Mesendoderm (in vitro differentiated cells): ENCODE results near the gene POP5.

Source experiments
- DNase-seq: peaks from one replicate; pipeline ENCODE4 v3.0.0; 2013
- H2AK5ac ChIP-seq: 2 replicates; pipeline ENCODE4 v1.6.1; 2013; ENCODE audit warnings: low read length, inconsistent platforms
- H2BK120ac ChIP-seq: 2 replicates; pipeline ENCODE4 v1.6.1; 2013; ENCODE audit warnings: low read depth, mild to moderate bottlenecking, low read length, moderate library complexity, mixed read lengths
- H2BK15ac ChIP-seq: replicated peaks from 2 replicates; pipeline ENCODE4 v1.6.1; 2013; ENCODE audit warnings: low read depth, mild to moderate bottlenecking, moderate library complexity
- H2BK5ac ChIP-seq: 2 replicates; pipeline ENCODE4 v1.6.1; 2013; ENCODE audit warnings: low read length, inconsistent platforms
- H3K18ac ChIP-seq: 2 replicates; pipeline ENCODE4 v1.6.1; 2013; ENCODE audit warnings: mild to moderate bottlenecking, low read length, mixed read lengths
- H3K23ac ChIP-seq: one replicate; pipeline ENCODE4 v1.6.1; 2013; ENCODE audit warnings: low read length
- H3K27ac ChIP-seq: 2 replicates; pipeline ENCODE4 v1.5.1; 2013; ENCODE audit warnings: low read depth, mild to moderate bottlenecking, inconsistent platforms, low read length, moderate library complexity
- H3K27me3 ChIP-seq: 2 replicates; pipeline ENCODE4 v1.6.1; 2013; ENCODE audit warnings: low read length, control low read depth, mild to moderate bottlenecking, inconsistent platforms; ENCODE audit not compliant: insufficient read depth, poor library complexity
- H3K36me3 ChIP-seq: 2 replicates; pipeline ENCODE4 v1.6.1; 2013; ENCODE audit warnings: low read length, inconsistent platforms; ENCODE audit not compliant: control insufficient read depth, insufficient read depth
- H3K4ac ChIP-seq: one replicate; pipeline ENCODE4 v1.6.1; 2013; ENCODE audit warnings: low read depth, mild to moderate bottlenecking, low read length, moderate library complexity
- H3K4me1 ChIP-seq: 2 replicates; pipeline ENCODE4 v1.6.1; 2013; ENCODE audit warnings: low read depth, low read length, inconsistent platforms; ENCODE audit not compliant: control insufficient read depth
- H3K4me2 ChIP-seq: 2 replicates; pipeline ENCODE4 v1.6.1; 2013; ENCODE audit warnings: low read length
- H3K4me3 ChIP-seq: 2 replicates; pipeline ENCODE4 v1.5.1; 2013; ENCODE audit warnings: mild to moderate bottlenecking, low read length
- H3K56ac ChIP-seq: one replicate; pipeline ENCODE4 v1.6.1; 2013; ENCODE audit warnings: low read length
- H3K79me1 ChIP-seq: 2 replicates; pipeline ENCODE4 v1.6.1; 2013; ENCODE audit warnings: low read length, inconsistent platforms
- H3K79me2 ChIP-seq: 2 replicates; pipeline ENCODE4 v1.6.1; 2013; ENCODE audit warnings: mild to moderate bottlenecking, low read length; ENCODE audit not compliant: control insufficient read depth, insufficient read depth
- H3K9ac ChIP-seq: 2 replicates; pipeline ENCODE4 v1.6.1; 2013; ENCODE audit warnings: low read length, inconsistent platforms
- H4K5ac ChIP-seq: one replicate; pipeline ENCODE4 v1.6.1; 2013; ENCODE audit warnings: low read length
- H4K8ac ChIP-seq: one replicate; pipeline ENCODE4 v1.6.1; 2013; ENCODE audit warnings: low read depth, mild to moderate bottlenecking, control low read depth, low read length, moderate library complexity
- WGBS: extraction: QIAGEN DNeasy Blood & Tissue Kit; methylation state at CpG from one replicate; pipeline ENCODE4 v1.1.7; 2013; ENCODE audit warnings: low lambda C conversion rate, missing lambda C conversion rate; ENCODE audit not compliant: insufficient coverage; ENCODE audit errors: extremely low coverage; 5-methylcytosine and 5-hydroxymethylcytosine counted together

Gene POP5

DNA sequence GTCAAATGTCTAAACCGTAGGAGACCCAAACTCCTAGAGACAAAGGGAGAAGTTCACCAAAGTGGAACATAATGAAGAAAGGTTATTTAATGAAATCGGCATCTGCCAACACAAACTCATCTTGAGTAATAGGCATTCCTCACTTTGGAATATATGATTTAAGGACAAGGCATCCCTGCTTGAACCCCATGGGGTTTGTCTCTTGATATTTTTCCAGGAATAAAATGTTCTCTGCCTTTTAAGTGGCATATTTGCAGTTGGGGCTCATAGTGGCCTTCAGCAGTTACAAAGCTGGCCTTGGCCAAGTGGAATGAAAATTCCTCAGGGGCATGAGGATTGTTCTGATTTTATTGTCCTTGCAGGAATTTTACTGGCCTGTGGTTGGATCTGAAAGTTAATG, 7.1 kb downstream of the POP5 start:
- H3K36me3 ChIP-seq: peaks cover 21% of the 10 kb centered on the region
- no CpG with 5 or more reads among the region's 2 CpGs for WGBS

DNA sequence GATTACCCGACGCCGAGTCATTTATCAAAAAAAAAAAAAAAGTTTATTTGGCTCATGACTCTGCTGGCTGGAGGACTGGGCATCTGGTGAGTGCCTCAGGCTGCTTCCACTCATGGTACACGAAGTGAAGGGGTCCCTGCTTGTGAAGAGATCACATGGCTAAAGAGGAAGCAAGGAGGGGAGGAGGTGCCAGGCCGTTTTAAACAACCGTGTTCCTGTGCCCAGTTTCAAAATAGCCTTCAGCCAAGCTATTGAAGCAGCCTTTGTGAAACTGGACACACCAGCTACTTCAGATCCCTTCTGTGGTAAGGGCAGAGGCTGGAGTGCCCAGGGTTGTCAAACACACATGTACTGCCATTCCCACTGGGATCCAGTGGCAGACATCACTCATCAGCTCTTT, 7.6 kb downstream of the POP5 start:
- Histone ChIP-seq H3K27ac (no peak overlapping the region), H3K18ac (no peak overlapping the region), H3K27me3 (no peaks in the 10 kb centered on the region), H2AK5ac (no peak overlapping the region), H3K4me1 (no peaks in the 10 kb centered on the region), H4K8ac (no peak overlapping the region), H3K23ac (no peak overlapping the region), H3K79me2 (no peaks in the 10 kb centered on the region), H3K4me2 (no peak overlapping the region), H3K4ac (no peak overlapping the region), H4K5ac (no peak overlapping the region), H3K4me3 (no peak overlapping the region), H2BK5ac (no peak overlapping the region), H3K9ac (no peak overlapping the region), H3K56ac (no peak overlapping the region), H2BK15ac (no peak overlapping the region), H3K36me3 (peaks cover 22% of the 10 kb centered on the region), H2BK120ac (no peak overlapping the region), H3K79me1 (no peaks in the 10 kb centered on the region)
- no CpG with 5 or more reads among the region's 6 CpGs for WGBS
- DNase-seq: no peak

More for the DNA sequence above, 7.1 kb downstream of the POP5 start:
- Histone ChIP-seq H3K56ac (no peak overlapping the region), H3K18ac (no peak overlapping the region), H4K5ac (no peak overlapping the region), H3K9ac (no peak overlapping the region), H3K79me1 (no peaks in the 10 kb centered on the region), H2BK5ac (no peak overlapping the region), H2AK5ac (no peak overlapping the region), H2BK120ac (no peak overlapping the region), H3K23ac (no peak overlapping the region), H3K4ac (no peak overlapping the region), H3K4me2 (no peak overlapping the region), H3K27me3 (no peaks in the 10 kb centered on the region), H3K79me2 (no peaks in the 10 kb centered on the region), H4K8ac (no peak overlapping the region), H3K27ac (no peak overlapping the region), H3K4me3 (no peak overlapping the region), H3K4me1 (no peaks in the 10 kb centered on the region), H2BK15ac (no peak overlapping the region)
- DNase-seq: no peak

- H2BK15ac ChIP-seq: no peak overlapping the region
Observed at GRCh38 chr12:120571299-120571698, 9.9 kb downstream of the POP5 start.

GRCh38 chr12:120563495-120563894, 17.7 kb downstream of the POP5 start:
- Histone ChIP-seq H3K4me2 (no peak overlapping the region), H2AK5ac (no peak overlapping the region), H3K4me3 (no peak overlapping the region), H3K79me1 (no peaks in the 10 kb centered on the region), H3K4me1 (no peaks in the 10 kb centered on the region), H3K18ac (no peak overlapping the region), H3K27ac (no peak overlapping the region), H2BK120ac (no peak overlapping the region), H4K5ac (no peak overlapping the region), H3K23ac (no peak overlapping the region), H3K56ac (no peak overlapping the region), H2BK15ac (no peak overlapping the region), H4K8ac (no peak overlapping the region), H2BK5ac (no peak overlapping the region), H3K4ac (no peak overlapping the region), H3K79me2 (no peaks in the 10 kb centered on the region), H3K9ac (no peak overlapping the region), H3K36me3 (peaks cover 26% of the 10 kb centered on the region), H3K27me3 (no peaks in the 10 kb centered on the region)
- DNase-seq: no peak
- no CpG with 5 or more reads among the region's 11 CpGs for WGBS

More at GRCh38 chr12:120571299-120571698, 9.9 kb downstream of the POP5 start:
- Histone ChIP-seq H3K27ac (no peak overlapping the region), H3K36me3 (peaks cover 18% of the 10 kb centered on the region), H2BK5ac (no peak overlapping the region), H3K4me1 (no peaks in the 10 kb centered on the region), H3K56ac (no peak overlapping the region), H3K79me2 (no peaks in the 10 kb centered on the region), H3K4ac (no peak overlapping the region), H3K4me2 (no peak overlapping the region), H3K9ac (no peak overlapping the region), H3K27me3 (no peaks in the 10 kb centered on the region), H3K23ac (no peak overlapping the region), H3K4me3 (no peak overlapping the region), H3K79me1 (no peaks in the 10 kb centered on the region), H4K8ac (no peak overlapping the region), H2BK120ac (no peak overlapping the region), H2AK5ac (no peak overlapping the region), H4K5ac (no peak overlapping the region), H3K18ac (no peak overlapping the region)
- WGBS: no CpG with 5 or more reads among the region's 5 CpGs
- no peak for DNase-seq

- Histone ChIP-seq H3K9ac (no peak overlapping the region), H2AK5ac (no peak overlapping the region), H3K4me3 (no peak overlapping the region)
Observed at GRCh38 chr12:120562906-120563305, 18.3 kb downstream of the POP5 start.

GRCh38 chr12:120557589-120557988, 23.6 kb downstream of the POP5 start:
- peaks cover 3% of the 10 kb centered on the region for H3K79me1 ChIP-seq
- no peak overlapping the region for H4K5ac ChIP-seq
- H3K56ac ChIP-seq: no peak overlapping the region
- no peak for DNase-seq
- H3K4me2 ChIP-seq: no peak overlapping the region
- H3K36me3 ChIP-seq: peaks cover 16% of the 10 kb centered on the region
- no peak overlapping the region for H4K8ac ChIP-seq
- no peak overlapping the region for H3K18ac ChIP-seq
- H3K9ac ChIP-seq: no peak overlapping the region
- H3K27ac ChIP-seq: no peak overlapping the region
- H3K4ac ChIP-seq: no peak overlapping the region
- no peak overlapping the region for H3K4me3 ChIP-seq
- no peak overlapping the region for H3K23ac ChIP-seq
- H3K4me1 ChIP-seq: no peaks in the 10 kb centered on the region
- H2BK120ac ChIP-seq: no peak overlapping the region
- H3K79me2 ChIP-seq: no peaks in the 10 kb centered on the region
- whole genome bisulfite sequencing: no CpG with 5 or more reads among the region's 2 CpGs
- H2AK5ac ChIP-seq: no peak overlapping the region
- no peak overlapping the region for H2BK15ac ChIP-seq
- no peaks in the 10 kb centered on the region for H3K27me3 ChIP-seq
- H2BK5ac ChIP-seq: no peak overlapping the region

More at GRCh38 chr12:120562906-120563305, 18.3 kb downstream of the POP5 start:
- H3K27me3 ChIP-seq: no peaks in the 10 kb centered on the region
- H3K23ac ChIP-seq: no peak overlapping the region
- H3K36me3 ChIP-seq: peaks cover 26% of the 10 kb centered on the region
- no peak overlapping the region for H4K5ac ChIP-seq
- no peak overlapping the region for H3K4ac ChIP-seq
- no peak overlapping the region for H3K4me2 ChIP-seq
- H3K4me1 ChIP-seq: no peaks in the 10 kb centered on the region
- H3K18ac ChIP-seq: no peak overlapping the region
- H4K8ac ChIP-seq: no peak overlapping the region
- no peak overlapping the region for H3K56ac ChIP-seq
- no peak for DNase-seq
- no peaks in the 10 kb centered on the region for H3K79me1 ChIP-seq
- no peaks in the 10 kb centered on the region for H3K79me2 ChIP-seq
- WGBS: no CpG with 5 or more reads among the region's 8 CpGs
- H2BK120ac ChIP-seq: no peak overlapping the region
- H3K27ac ChIP-seq: no peak overlapping the region
- no peak overlapping the region for H2BK5ac ChIP-seq
- no peak overlapping the region for H2BK15ac ChIP-seq
